K562 (cell line): ENCODE results near the gene TBXA2R. TPM values are rescaled to one million over a fixed set of nuclear protein-coding genes. Genes with fewer than 3 reads are reported as not detected.

Experiments
- BCL6 ChIP-seq: fragments of 250-450 bp; sonication (Bioruptor Pico); IDR thresholded peaks from 2 replicates; pipeline ENCODE4 v1.4.0; 2020
- E4F1 ChIP-seq: fragments of 250-450 bp; sonication (Bioruptor Pico); IDR thresholded peaks from 2 replicates; pipeline ENCODE4 v1.5.0; 2021; ENCODE audit warnings: mild to moderate bottlenecking, borderline replicate concordance
- MLLT1 ChIP-seq, 2 experiments: fragments of 450-650 bp; IDR thresholded peaks; 2 replicates each; pipeline ENCODE4 v1.6.1; 2016
- NCOA6 ChIP-seq: fragments of 450-650 bp; IDR thresholded peaks from 2 replicates; pipeline ENCODE4 v1.6.1; 2017; ENCODE audit warnings: mild to moderate bottlenecking
- RBM15 ChIP-seq: fragments of 200-400 bp; formaldehyde crosslinking; IDR thresholded peaks from 2 replicates; pipeline ENCODE4 v1.6.1; 2018; ENCODE audit warnings: mild to moderate bottlenecking, low read length, moderate library complexity; ENCODE audit not compliant: insufficient read depth
- REST ChIP-seq, 2 experiments: fragments of 450-650 bp; formaldehyde crosslinking in 1 of 2; IDR thresholded peaks; 2 replicates each; pipeline versions ENCODE4 v1.4.0 to v1.6.1; 2014 to 2020; ENCODE audit warnings: mild to moderate bottlenecking in 2 of 2, borderline replicate concordance in 1 of 2, low read depth in 1 of 2
- RNF219 ChIP-seq: fragments of 250-450 bp; sonication (Bioruptor Pico); IDR thresholded peaks from 2 replicates; pipeline ENCODE4 v1.5.0; 2022; ENCODE audit warnings: mild to moderate bottlenecking
- TRIM28 ChIP-seq: fragments of 450-650 bp; IDR thresholded peaks from 2 replicates; pipeline ENCODE4 v1.6.1; 2017
- ZFX ChIP-seq: sonication (generic); formaldehyde crosslinking; IDR thresholded peaks from 2 replicates; pipeline ENCODE4 v1.8.0; 2022; ENCODE audit warnings: mild to moderate bottlenecking, missing genetic modification reagents, moderate library complexity
- ZNF277 ChIP-seq: fragments of 250-450 bp; sonication (Bioruptor Pico); IDR thresholded peaks from 2 replicates; pipeline ENCODE4 v1.8.0; 2022; ENCODE audit warnings: inconsistent platforms, mild to moderate bottlenecking, moderate library complexity, borderline replicate concordance
- ZNF75A ChIP-seq: fragments of 450-650 bp; formaldehyde crosslinking; IDR thresholded peaks from 2 replicates; pipeline ENCODE4 v1.4.0; 2020; ENCODE audit warnings: mild to moderate bottlenecking
- polyA plus RNA-seq, 8 experiments: library from polyadenylated mRNA; depleted of rRNA in 4 of 8; stranded (reverse) in 5 of 8; unstranded in 3 of 8; fragments of >200 nt; fragmentation: Nextera tagmentation in 2 of 8; fragmentation: Illumina TruSeq in 1 of 8; extraction: Ambion mirVana in 2 of 8; extraction: Trizol in 1 of 8; gene quantifications; 2 replicates each; pipeline versions ENCODE4 v1.2.1 to v1.2.3, GENCODE V29; 2011 to 2014; ENCODE audit warnings: inconsistent platforms in 1 of 8, missing spikeins in 1 of 8
- total RNA-seq, 7 experiments: library from RNA; depleted of rRNA in 6 of 7; stranded (reverse); fragments of >200 nt in 6 of 7; fragmentation: Illumina TruSeq in 2 of 7; extraction: Trizol in 2 of 7; gene quantifications; 2 replicates each; pipeline versions ENCODE4 v1.2.1 to v1.2.3, GENCODE V29; 2011 to 2021; ENCODE audit warnings: low replicate concordance in 1 of 7

The TBXA2R gene
- total and polyA plus RNA-seq, 9 of the 15 experiments (the other 6 are each of a cell fraction or from before 2014, with no cell fraction given) = 1.5 to 24.0 (median 2.8) TPM

GRCh38 chr19:3557461-3558248 lies 49.0 kb downstream of the TBXA2R start, which contains the start of gene MFSD12 (continued):
- TF ChIP-seq REST (IDR thresholded peaks at IDR 0.05; ENCODE audit: borderline replicate concordance) (no peak), REST (CRISPR knock-in tag; IDR thresholded peaks at IDR 0.05; ENCODE audit: low read depth) (no peak), RBM15 (no peak), ZNF277 (CRISPR knock-in tag) (no peak), ZNF75A (no peak), RNF219 (CRISPR knock-in tag) (no peak), MLLT1 (IDR thresholded peaks at IDR 0.05) (peak in 1 of 2 experiments; percentile 91; a peak in 2 of 4 replicates), NCOA6 (no peak), ZFX (peak; percentile 78), BCL6 (no peak), E4F1 (CRISPR knock-in tag) (no peak), TRIM28 (no peak)
